Fibroblast of lung (primary cell): Measurements from ENCODE around the gene FBXO41.

ENCODE experiments used
- CTCF ChIP-seq, 2 donors: IDR thresholded peaks in 1 of 2; conservative IDR thresholded peaks in 1 of 2; 1 replicate in 1 of 2; 2 replicates in 1 of 2; pipeline ENCODE4 v1.5.1; 2011 to 2012; ENCODE audit warnings: low read length in 2 of 2, control low read depth in 1 of 2, inconsistent platforms in 1 of 2, low read depth in 1 of 2, mild to moderate bottlenecking in 1 of 2
- EZH2 ChIP-seq: IDR thresholded peaks from 2 replicates; pipeline ENCODE4 v1.5.1; 2012; ENCODE audit warnings: low read length, control low read depth, mild to moderate bottlenecking; ENCODE audit errors: missing control alignments

- no peak for TF ChIP-seq CTCF (conservative IDR thresholded peaks at IDR 0.05 in 1 of 2, IDR thresholded peaks at IDR 0.05 in 1 of 2; ENCODE audit: low read depth in 1 of 2, low read length in 2 of 2)
- peak; percentile 93 for TF ChIP-seq EZH2
These were observed 7.4 kb upstream of the FBXO41 start for GRCh38 chr2:73291461-73292315.
